GM21367 (cell line): ENCODE measurements around the gene MAPKBP1.
A peak's percentile ranks its signal among the peaks of the same experiment; 100 is the strongest.
"Not testable (repeated sequence)": the region's sequence is repeated elsewhere in the genome, so short reads cannot be mapped to it uniquely, and the experiment has no call there.

ENCODE experiments used
- ATAC-seq: cut with Tn5 transposase; IDR thresholded peaks from one replicate; pipeline ENCODE4 v1.9.1; 2021; ENCODE audit not compliant: unreplicated experiment

Gene MAPKBP1

GRCh38 chr15:41825572-41826535 lies 51.6 kb downstream of the MAPKBP1 start:
- ATAC-seq: no peak

- peak; percentile 3 for ATAC-seq
Observed at GRCh38 chr15:41827290-41827879, 53.1 kb downstream of the MAPKBP1 start.

- peak; percentile 48 for ATAC-seq
Observed at GRCh38 chr15:41827880-41828806, 53.9 kb downstream of the MAPKBP1 start, which contains the start of gene JMJD7. JMJD7 (plus strand) TSS chr15:41828092; CDS start chr15:41828125, 33 bp downstream.

- ATAC-seq: no peak
Observed at GRCh38 chr15:41828807-41829141, 54.5 kb downstream of the MAPKBP1 start.

- ATAC-seq: no peak
Observed at GRCh38 chr15:41829959-41830646, 55.8 kb downstream of the MAPKBP1 start.

GRCh38 chr15:41831291-41831690 lies 57.0 kb downstream of the MAPKBP1 start:
- ATAC-seq: not testable (repeated sequence)

- ATAC-seq: no peak
Observed at GRCh38 chr15:41832208-41832607, 57.9 kb downstream of the MAPKBP1 start.

- ATAC-seq: no peak
Observed at GRCh38 chr15:41832875-41833274, 58.6 kb downstream of the MAPKBP1 start.

- ATAC-seq: no peak
Observed at GRCh38 chr15:41834096-41834495, 59.8 kb downstream of the MAPKBP1 start.

GRCh38 chr15:41836073-41836472 lies 61.8 kb downstream of the MAPKBP1 start:
- no peak for ATAC-seq

- no peak for ATAC-seq
Observed at GRCh38 chr15:41836713-41837454, 62.6 kb downstream of the MAPKBP1 start.

GRCh38 chr15:41838400-41838897 lies 64.2 kb downstream of the MAPKBP1 start, which contains the start of gene PLA2G4B:
PLA2G4B (plus strand) TSS chr15:41838847; CDS start chr15:41838914, 67 bp downstream.
- no peak for ATAC-seq

- ATAC-seq: no peak
Observed at GRCh38 chr15:41839781-41840491, 65.7 kb downstream of the MAPKBP1 start.

GRCh38 chr15:41840673-41841072 lies 66.4 kb downstream of the MAPKBP1 start:
- ATAC-seq: no peak

- no peak for ATAC-seq
Observed at GRCh38 chr15:41841131-41841530, 66.8 kb downstream of the MAPKBP1 start.

- ATAC-seq: no peak
Observed at GRCh38 chr15:41842229-41842628, 67.9 kb downstream of the MAPKBP1 start.

GRCh38 chr15:41843571-41843970 lies 69.3 kb downstream of the MAPKBP1 start:
- ATAC-seq: no peak

- ATAC-seq: no peak
Observed at GRCh38 chr15:41844814-41845213, 70.5 kb downstream of the MAPKBP1 start.

- ATAC-seq: no peak
Observed at GRCh38 chr15:41847206-41847605, 72.9 kb downstream of the MAPKBP1 start.
